HEK293T (cell line): ENCODE data around the gene HSD17B12.

Source experiments
- ARNT ChIP-seq: fragments of 450-650 bp; IDR thresholded peaks from 2 replicates; pipeline ENCODE4 v1.6.1; 2017; ENCODE audit warnings: mild to moderate bottlenecking
- CTBP1 ChIP-seq: fragments of 450-650 bp; IDR thresholded peaks from 2 replicates; pipeline ENCODE4 v1.6.1; 2016; ENCODE audit warnings: borderline replicate concordance
- ELF4 ChIP-seq: fragments of 450-650 bp; IDR thresholded peaks from 2 replicates; pipeline ENCODE4 v1.6.1; 2017; ENCODE audit warnings: antibody characterized with exemption
- FOXA1 ChIP-seq: fragments of 450-650 bp; IDR thresholded peaks from 2 replicates; pipeline ENCODE4 v1.6.1; 2016; ENCODE audit warnings: mild to moderate bottlenecking
- FOXK2 ChIP-seq: fragments of 450-650 bp; IDR thresholded peaks from 2 replicates; pipeline ENCODE4 v1.6.1; 2016; ENCODE audit warnings: mild to moderate bottlenecking
- FOXM1 ChIP-seq: fragments of 450-650 bp; IDR thresholded peaks from 2 replicates; pipeline ENCODE4 v1.6.1; 2017; ENCODE audit warnings: mild to moderate bottlenecking, borderline replicate concordance
- HDGF ChIP-seq: fragments of 450-650 bp; IDR thresholded peaks from 2 replicates; pipeline ENCODE4 v1.6.1; 2017; ENCODE audit warnings: antibody characterized with exemption, borderline replicate concordance
- LEF1 ChIP-seq: fragments of 450-650 bp; IDR thresholded peaks from 2 replicates; pipeline ENCODE4 v1.6.1; 2017; ENCODE audit warnings: mild to moderate bottlenecking, borderline replicate concordance
- SP1 ChIP-seq: fragments of 450-650 bp; IDR thresholded peaks from 2 replicates; pipeline ENCODE4 v1.6.1; 2017
- SUZ12 ChIP-seq: fragments of 450-650 bp; IDR thresholded peaks from 2 replicates; pipeline ENCODE4 v1.6.1; 2016; ENCODE audit warnings: mild to moderate bottlenecking
- TARDBP ChIP-seq: fragments of 450-650 bp; IDR thresholded peaks from 2 replicates; pipeline ENCODE4 v1.6.1; 2016
- ZNF384 ChIP-seq: fragments of 450-650 bp; IDR thresholded peaks from 2 replicates; pipeline ENCODE4 v1.6.1; 2016
- TF ChIP-seq, protein P1 (sequence below): fragments of 450-650 bp; IDR thresholded peaks from 2 replicates; pipeline ENCODE4 v1.6.1; 2016

GRCh38 chr11:43905813-43906241 is 225.3 kb downstream of the HSD17B12 start:
- TF ChIP-seq FOXK2 (no peak), ELF4 (no peak), LEF1 (no peak), SP1 (no peak), TARDBP (no peak), SUZ12 (no peak), ZNF384 (no peak), ARNT (no peak), CTBP1 (no peak), FOXM1 (no peak), HDGF (no peak), FOXA1 (no peak)
- TF ChIP-seq, protein P1, sequence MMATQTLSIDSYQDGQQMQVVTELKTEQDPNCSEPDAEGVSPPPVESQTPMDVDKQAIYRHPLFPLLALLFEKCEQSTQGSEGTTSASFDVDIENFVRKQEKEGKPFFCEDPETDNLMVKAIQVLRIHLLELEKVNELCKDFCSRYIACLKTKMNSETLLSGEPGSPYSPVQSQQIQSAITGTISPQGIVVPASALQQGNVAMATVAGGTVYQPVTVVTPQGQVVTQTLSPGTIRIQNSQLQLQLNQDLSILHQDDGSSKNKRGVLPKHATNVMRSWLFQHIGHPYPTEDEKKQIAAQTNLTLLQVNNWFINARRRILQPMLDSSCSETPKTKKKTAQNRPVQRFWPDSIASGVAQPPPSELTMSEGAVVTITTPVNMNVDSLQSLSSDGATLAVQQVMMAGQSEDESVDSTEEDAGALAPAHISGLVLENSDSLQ, result no peak
